Activated effector memory CD4-positive, alpha-beta T cell treated with anti-CD3 and anti-CD28 coated beads, Interleukin-2, amount 50 U/mL, for 16 hours (primary cell): ENCODE results near the gene PSORS1C1.
"Not testable (repeated sequence)": the region's sequence is repeated elsewhere in the genome, so short reads cannot be mapped to it uniquely, and the experiment has no call there.

Experiments
- DNase-seq: peaks from one replicate; pipeline ENCODE4 v3.0.0-alpha.2; 2020

Gene PSORS1C1

GRCh38 chr6:31180500-31180899 lies 65.9 kb downstream of the PSORS1C1 start:
- peak; percentile 85 for DNase-seq

GRCh38 chr6:31183287-31183686 lies 68.7 kb downstream of the PSORS1C1 start:
- DNase-seq, result not testable (repeated sequence)

- DNase-seq, result not testable (repeated sequence)
Observed at GRCh38 chr6:31183859-31184258, 69.3 kb downstream of the PSORS1C1 start.

- DNase-seq, result peak; percentile 4
Observed at GRCh38 chr6:31185695-31186051, 71.1 kb downstream of the PSORS1C1 start.

- DNase-seq, result peak; percentile 22
Observed at GRCh38 chr6:31186052-31186734, 71.6 kb downstream of the PSORS1C1 start.

- no peak for DNase-seq
Observed at GRCh38 chr6:31187780-31188194, 73.2 kb downstream of the PSORS1C1 start.

GRCh38 chr6:31189223-31189622 lies 74.6 kb downstream of the PSORS1C1 start:
- peak; percentile 19 for DNase-seq
